ENCODE results near the gene CTNNBL1.
A peak's percentile ranks its signal among the peaks of the same experiment; 100 is the strongest.
"Not testable (repeated sequence)": the region's sequence is repeated elsewhere in the genome, so short reads cannot be mapped to it uniquely, and the experiment has no call there.

Gene CTNNBL1

DNA sequence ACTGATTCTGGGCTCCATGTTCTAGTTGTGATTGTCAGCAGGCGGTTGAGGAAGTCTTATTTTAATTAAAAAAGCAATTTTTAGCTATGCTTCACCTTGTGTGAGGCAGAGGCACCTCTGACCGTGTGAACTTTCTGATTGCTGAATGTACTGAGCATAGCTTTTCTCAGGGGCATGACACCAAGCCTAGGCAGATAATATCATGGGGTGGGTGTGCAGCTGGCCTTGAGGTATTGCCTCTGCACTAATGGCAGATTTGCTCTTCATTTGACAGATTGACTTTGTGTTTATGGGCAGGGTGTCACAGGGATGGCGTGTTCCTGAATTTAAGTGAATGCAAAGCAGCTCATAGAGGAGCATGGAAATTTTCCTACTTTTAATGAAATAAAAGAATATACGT lies 19.6 kb downstream of the CTNNBL1 start:
- DNase-seq: no peak

DNA sequence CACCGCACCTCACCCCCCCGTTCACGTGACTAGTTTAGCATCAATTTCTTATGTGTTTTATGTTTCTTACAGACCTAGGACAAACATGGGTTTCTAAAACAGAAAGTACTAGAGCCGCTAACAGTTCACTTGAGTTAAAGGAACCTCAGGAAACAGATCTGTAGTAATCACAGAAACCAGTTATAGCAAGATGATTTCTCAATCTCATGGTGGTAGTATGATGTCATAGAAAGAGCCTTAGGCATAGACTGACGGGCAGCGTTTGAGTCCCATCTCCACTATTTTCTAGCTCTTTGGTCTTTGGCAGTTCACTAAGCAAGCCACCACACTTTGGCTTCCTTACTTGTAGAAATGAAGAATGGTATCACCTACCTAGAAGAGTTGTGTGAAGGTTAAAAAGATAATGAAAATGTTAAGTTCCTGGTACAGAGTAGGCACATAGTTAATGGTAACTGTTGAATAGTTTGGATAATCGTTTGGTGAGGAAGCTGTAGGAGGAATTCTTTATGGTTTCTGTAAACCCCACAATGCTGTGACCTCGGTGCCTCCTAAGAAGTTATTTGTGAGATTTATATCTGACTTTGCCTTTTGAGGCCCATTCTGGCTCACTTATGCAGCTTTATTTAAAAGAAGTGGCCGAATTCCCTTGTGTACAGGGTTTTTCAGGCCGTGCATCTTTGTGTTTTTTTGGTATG lies 21.3 kb downstream of the CTNNBL1 start:
- DNase-seq: no peak

- no peak for DNase-seq
Measured at GRCh38 chr20:37721751-37722150, 27.9 kb downstream of the CTNNBL1 start.

DNA sequence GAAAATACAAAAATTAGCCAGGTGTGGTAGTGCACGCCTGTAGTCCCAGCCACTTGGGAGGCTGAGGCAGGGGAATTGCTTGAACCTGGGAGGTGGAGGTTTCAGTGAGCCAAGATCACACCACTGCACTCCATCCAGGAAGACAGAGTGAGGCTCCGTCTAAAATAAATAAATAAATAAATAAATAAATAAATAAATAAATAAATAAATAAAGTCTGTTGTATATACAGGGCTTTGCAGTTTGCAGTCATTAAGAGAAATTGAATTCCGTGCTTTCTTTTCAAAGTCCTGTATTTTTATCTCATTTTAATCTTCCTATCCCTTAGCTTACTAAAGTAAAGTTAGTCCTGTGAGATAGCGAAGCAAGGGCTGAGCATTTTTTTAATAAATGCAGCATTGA lies 28.5 kb downstream of the CTNNBL1 start:
- not testable (repeated sequence) for DNase-seq

DNA sequence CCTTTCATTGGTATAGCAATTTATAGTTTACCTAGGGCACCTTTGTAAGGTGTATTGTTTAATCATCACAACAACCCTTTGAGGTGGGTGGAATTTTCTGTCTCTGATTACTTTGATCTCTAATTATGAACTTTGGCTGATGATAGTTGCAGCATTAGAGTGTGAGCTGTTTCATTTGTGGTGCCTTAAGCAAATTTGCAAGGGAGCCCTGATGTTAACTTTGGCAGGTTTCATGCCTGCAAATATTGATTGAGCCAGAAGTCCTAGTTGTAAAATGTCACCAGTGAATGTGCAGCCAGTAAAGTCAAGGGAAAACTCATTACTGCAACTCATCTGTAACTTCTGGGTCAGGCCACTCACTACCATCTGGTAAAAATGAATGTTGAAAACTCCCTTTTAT lies 29.8 kb downstream of the CTNNBL1 start:
- peak in 1 of 3 experiments; percentile 14 for DNase-seq

GRCh38 chr20:37725165-37725564 lies 31.3 kb downstream of the CTNNBL1 start:
- DNase-seq: no peak

GRCh38 chr20:37725855-37726254 lies 32.0 kb downstream of the CTNNBL1 start:
- DNase-seq: no peak

GRCh38 chr20:37726321-37726720 lies 32.5 kb downstream of the CTNNBL1 start:
- DNase-seq: no peak

DNA sequence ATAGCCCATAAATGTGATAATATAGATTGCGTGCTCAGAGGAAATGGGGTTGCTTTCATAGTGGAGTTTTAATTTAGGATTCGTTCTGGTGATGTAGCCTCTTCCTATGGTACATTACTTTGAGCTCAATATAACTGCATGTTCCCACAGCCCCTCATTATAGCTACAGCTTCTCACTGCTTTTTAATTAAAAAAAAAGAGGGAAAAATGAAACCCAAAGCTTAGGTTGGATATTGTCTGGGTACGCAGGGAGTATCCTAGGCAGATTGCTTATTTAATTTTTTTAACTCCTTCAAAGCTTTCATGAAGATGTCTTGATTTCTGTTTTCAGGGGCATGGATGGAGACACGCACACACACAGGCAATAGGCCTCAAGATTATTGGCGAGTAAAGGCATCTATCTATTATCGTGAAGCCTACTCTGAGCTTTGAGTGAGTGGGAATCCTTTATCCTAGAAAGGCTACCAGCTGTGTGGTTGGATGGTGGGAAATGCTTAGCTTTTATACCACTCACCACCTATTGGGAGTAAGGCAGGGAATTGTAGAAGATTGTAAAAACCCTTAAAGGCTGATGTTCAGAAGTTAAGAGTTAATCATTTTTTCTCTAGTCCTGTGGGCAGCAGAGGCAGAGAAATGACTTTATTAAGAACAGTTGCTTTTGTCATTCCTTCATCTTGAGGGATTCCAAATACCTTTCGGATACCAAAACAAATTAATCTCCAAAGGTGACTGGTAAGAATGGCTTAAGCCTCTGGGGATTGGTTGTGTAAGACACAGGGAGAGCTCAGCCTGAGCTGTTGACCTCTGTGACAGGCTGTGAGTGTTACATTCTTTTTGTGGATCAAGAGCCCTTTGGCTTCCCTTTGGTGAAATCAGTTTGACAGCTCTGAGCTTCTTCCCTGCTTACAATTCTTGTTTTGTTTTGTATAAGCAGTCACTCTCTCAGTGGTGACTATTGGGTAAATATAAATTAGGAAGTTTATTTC lies 33.4 kb downstream of the CTNNBL1 start:
- DNase-seq: no peak

DNA sequence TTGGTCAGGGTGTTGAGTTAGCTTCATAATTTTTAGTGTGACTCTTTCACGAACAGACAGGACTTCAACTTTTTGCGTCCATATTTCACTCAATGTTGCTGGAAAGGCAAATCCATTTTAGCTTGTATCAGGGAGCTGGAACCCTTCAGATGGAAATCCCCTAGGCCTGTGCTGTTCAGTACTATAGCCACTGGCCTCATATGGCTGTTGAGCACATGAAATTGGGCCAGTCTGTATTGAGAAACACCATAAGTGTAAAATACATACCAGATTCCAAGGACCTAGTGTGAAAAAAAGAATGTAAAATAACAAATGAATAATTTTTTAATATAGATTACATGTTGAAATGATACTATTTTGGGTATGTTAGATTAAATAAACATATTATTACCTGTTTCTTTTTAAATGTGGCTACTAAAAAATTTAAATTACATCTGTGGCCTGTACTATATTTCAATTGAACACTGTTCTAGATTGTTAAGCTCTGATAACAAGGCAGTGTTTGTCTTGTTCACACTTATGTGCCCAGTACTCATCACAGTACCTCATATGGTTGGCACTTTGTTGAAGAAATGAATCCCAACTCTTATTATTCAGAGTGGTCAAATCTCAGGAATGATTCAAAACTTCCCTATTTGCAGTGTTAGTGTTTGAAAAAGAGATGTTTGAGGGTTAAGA lies 34.3 kb downstream of the CTNNBL1 start:
- no peak for DNase-seq

DNA sequence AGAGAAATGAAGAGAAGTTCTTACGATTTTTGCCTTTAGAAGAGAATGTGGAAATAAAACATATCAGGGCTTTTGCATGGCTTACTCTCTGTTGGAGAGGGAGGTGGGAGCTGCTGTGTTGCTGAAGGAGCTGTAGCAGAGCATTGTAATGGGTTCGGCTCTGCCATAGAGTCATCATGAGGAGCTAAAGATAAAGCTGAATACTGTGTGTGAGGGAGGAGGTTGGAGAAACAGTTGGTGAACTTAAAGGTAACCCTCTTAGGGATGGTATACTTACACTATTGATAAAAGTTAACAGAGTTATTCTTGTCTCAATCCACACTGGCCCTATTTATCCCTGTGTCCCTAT lies 34.8 kb downstream of the CTNNBL1 start:
- no peak for DNase-seq

GRCh38 chr20:37729452-37729851 lies 35.6 kb downstream of the CTNNBL1 start:
- DNase-seq: no peak

DNA sequence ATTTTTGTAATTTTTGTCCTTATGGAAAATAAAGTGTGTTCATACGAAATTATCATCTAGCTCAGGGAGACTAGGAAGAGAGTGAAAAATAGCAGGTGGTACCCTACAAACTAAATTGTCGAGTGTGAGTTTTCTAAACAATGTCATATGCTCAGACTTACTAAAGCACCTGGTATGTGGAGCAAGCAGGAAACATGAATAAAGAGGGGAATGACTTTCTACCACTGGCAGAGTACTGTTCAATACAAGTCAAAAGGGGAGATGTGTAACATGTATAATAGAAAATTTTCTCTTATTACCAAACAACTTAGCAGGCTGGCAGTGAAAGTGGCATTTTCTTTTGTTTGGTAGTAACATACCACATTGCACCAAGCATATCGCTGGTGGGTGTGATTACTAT lies 36.1 kb downstream of the CTNNBL1 start:
- DNase-seq: peak in 1 of 3 experiments; percentile 21

DNA sequence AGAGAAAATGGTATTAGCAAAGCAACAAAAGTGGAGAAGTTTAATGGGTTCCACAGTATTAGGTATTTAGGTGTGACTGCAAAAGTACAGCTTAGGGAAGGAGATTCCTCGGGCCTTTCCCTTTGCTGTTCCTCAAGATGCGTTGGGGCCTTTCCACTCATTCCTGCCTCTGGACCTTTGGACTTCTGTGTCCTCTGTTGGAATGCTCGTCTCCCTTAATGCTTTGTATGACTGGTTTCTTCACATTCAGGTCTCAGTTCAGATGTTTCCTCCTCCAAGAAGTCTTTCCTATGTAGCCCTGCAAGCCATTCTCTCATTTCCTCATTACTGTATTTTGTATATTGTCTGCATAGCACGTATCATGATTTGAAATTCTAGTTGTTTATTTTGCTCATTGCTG lies 39.6 kb downstream of the CTNNBL1 start:
- DNase-seq: no peak

DNA sequence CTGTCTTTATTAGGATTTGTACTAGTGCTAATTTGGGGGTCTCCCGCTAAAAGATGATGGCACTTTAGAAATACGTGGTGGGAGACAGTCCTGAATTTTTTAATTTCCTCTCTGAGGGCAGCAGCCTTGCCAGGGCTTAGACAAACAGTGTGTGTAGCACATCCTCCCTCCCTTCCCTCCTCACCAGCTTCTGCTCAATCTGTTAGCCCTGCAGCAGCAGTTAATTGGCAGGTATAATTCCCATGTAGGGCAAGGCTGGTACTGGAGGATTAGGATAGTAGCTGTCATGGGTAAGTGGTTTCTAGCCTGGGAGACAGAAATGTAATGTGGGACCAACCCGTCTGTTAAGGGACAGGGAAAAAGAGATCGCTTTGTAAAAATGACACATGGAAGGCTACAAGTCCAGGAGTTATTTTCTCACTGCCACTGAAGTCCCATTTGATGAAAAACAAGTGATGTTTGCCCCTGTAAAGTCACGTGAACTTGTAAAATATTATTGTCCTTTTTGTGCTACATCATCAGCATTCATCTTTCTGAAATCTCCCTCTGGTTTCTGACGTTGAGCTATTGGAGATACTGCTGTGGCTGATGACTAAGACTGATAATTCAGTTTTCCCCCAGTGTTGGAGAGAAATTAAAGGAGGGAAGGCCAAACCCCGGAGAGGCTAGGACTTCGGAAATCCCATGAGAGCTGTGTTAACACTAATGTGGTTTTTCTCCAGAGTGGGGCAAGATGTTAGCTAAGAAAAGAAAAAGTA lies 40.6 kb downstream of the CTNNBL1 start:
- DNase-seq: peak in 2 of 3 experiments; percentile 9 to 38

DNA sequence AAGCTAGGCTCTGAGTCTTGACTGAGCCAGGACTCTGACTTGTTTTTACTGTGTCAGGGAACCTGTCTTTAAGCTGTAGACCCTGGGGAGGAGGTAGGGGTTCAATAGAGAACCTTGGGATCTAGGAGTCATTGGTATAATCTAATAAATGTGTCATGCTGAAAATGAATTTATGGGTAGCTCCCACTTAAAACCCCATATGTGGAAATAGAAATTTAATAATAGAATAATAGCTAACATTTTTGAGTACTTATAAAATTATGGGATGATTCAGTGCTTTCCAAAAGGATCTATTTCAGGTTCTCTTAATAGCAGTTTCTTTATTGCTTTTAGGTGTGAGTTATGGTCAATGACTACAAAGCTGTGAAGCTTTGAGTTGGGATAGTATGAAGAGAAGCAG lies 41.7 kb downstream of the CTNNBL1 start:
- DNase-seq: no peak

DNA sequence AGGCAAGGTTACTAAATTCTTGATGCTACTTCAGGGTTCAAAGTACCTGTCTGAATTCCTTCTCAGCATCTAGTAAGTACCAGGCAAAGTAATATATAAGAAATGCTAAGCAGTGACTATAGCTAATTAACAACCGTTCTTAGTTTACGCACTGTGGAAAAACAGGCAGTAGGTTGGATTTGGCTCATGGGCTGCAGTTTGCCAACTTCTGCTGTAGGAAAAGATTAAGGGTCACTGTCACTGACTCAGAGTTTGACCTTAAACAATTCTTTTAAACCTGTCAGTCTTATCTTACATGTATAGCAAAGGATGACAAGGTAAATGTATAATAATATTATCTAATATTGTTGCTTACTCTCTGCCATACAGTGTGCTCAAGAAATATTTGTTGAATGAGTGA lies 42.3 kb downstream of the CTNNBL1 start:
- no peak for DNase-seq

- DNase-seq: no peak
Measured at GRCh38 chr20:37737826-37738420, 44.1 kb downstream of the CTNNBL1 start.

DNA sequence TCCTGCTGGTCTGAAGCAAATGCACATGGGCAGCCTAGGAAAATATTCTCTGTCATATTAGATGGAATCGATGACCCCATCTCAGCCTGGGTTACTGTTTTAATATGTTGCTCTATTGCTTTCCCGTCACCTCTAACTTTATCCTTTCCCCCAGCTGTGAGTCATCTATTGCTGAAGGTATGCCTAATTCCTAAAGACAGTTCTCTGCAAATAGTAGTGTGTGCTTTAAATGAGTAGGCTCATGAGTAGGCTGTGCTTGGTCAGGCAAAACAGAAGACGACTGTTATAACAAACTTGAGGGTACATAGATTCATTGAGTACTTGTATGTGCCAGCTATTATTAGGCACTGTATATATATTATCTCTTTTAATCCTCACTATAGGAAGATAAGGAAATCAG lies 47.2 kb downstream of the CTNNBL1 start:
- DNase-seq: no peak

GRCh38 chr20:37741570-37741969 lies 47.7 kb downstream of the CTNNBL1 start:
- DNase-seq: no peak

DNA sequence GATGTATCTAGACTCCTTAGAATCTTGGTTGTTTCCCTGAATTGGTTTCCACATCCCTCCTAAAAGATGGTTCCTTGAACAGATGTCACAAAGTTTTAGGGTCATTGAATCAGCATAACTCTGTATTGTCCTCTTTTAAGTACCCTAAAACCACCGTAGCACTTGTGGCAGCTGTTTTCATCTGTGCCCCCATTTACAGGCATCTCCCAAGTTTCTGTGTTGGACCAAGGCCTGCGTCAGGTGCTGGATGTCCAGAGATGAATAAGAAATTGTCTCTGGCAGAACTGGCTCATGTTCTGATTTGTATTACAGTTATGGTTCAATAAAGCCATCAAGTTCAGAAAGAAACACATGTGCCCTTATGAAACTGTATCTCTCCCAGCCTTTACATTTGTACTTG lies 48.3 kb downstream of the CTNNBL1 start:
- no peak for DNase-seq

DNA sequence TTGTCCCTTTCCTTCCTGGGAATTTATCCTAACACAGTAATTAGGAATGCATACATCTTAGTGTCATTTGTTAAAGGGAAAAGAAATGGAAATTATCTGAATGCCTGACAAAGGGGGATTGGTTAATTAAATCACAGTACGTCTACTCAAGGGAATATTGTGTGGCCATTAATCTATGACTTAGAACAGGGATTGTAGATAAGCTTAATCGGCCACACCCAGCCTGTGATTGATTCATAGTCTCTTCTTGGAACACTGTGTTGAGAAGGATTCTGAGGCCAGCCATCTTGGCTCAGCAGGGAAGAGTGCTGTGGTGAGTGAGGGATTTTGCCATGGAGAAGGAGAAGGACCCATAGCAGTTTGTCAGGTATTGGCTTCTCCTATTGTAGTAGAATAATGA lies 50.5 kb downstream of the CTNNBL1 start:
- DNase-seq: no peak
